HCT116 (cell line): Measurements from ENCODE around the gene SPATA3. TPM values are rescaled to one million over a fixed set of nuclear protein-coding genes. Genes with fewer than 3 reads are reported as not detected.

Source experiments
- ATAC-seq: fragments of 200-7000 bp; cut with Tn5 transposase; 2 replicates; pipeline ENCODE4 v1.9.1; 2020; ENCODE audit warnings: mild to moderate bottlenecking, moderate library complexity
- BruUV-seq: library from RNA; stranded (reverse); fragments of 400-500 nt; replicated peaks from 2 replicates; lab custom pipeline; 2021; lab: Mats Ljungman, UMichigan
- CTCF ChIA-PET: fragments of 300-600 bp; sonication (Branson Sonifier 250); formaldehyde crosslinking; loops from one replicate; lab custom pipeline; 2021; ENCODE audit warnings: antibody characterized with exemption; lab: Charles Lee
- POLR2A ChIA-PET: fragments of 300-600, 350-600 bp; sonication (Branson Sonifier 250); formaldehyde crosslinking; loops from one replicate; lab custom pipeline; 2021; ENCODE audit warnings: antibody characterized with exemption; lab: Charles Lee
- RAD21 ChIA-PET, 2 experiments: fragments of 300-600 bp; sonication (Branson Sonifier 250); formaldehyde crosslinking; loops; one replicate each; lab custom pipeline; 2023; ENCODE audit warnings: low total read pairs in 2 of 2; ENCODE audit not compliant: uncharacterized antibody in 2 of 2, unreplicated experiment in 2 of 2, low non-redundant PET in 1 of 2; lab: Charles Lee
- DNase-seq: peaks from one replicate; pipeline ENCODE4 v3.0.0-alpha.2; 2010; ENCODE audit warnings: low read depth, low spot score
- H2AFZ ChIP-seq: fragments of 200-600 bp; shearing (Covaris generic), sonication (generic); 2 replicates; pipeline ENCODE4 v1.6.1; 2017; ENCODE audit warnings: low read depth, mixed run types, mixed read lengths, antibody characterized with exemption, low read length; ENCODE audit not compliant: poor library complexity, severe bottlenecking
- H3K27ac ChIP-seq: 2 replicates; pipeline ENCODE4 v1.5.1; 2012; ENCODE audit warnings: low read depth, low read length
- H3K27me3 ChIP-seq: fragments of 200-600 bp; sonication (generic); 2 replicates; pipeline ENCODE4 v1.6.1; 2016; ENCODE audit warnings: mixed run types, low read length, mixed read lengths; ENCODE audit not compliant: insufficient read depth
- H3K36me3 ChIP-seq, 2 experiments: fragments of 200-500 bp in 1 of 2; fragments of 200-600 bp in 1 of 2; sonication (Bioruptor generic) in 1 of 2; sonication (generic) in 1 of 2; 2 replicates each; pipeline versions ENCODE4 v1.5.1 to v1.6.1; 2014 to 2016; ENCODE audit warnings: low read length in 2 of 2, inconsistent platforms in 1 of 2, mixed read lengths in 1 of 2, mixed run types in 1 of 2; ENCODE audit not compliant: insufficient read depth in 2 of 2, control insufficient read depth in 1 of 2
- H3K4me1 ChIP-seq, 2 experiments: fragments of 200-600 bp in 1 of 2; sonication (generic) in 1 of 2; 2 replicates each; pipeline versions ENCODE4 v1.5.1 to v1.6.1; 2012 to 2017; ENCODE audit warnings: low read length in 2 of 2, inconsistent platforms in 1 of 2, mild to moderate bottlenecking in 1 of 2, mixed read lengths in 1 of 2, mixed run types in 1 of 2, moderate library complexity in 1 of 2; ENCODE audit not compliant: insufficient read depth in 2 of 2, control insufficient read depth in 1 of 2
- H3K4me2 ChIP-seq: fragments of 200-600 bp; sonication (generic); 2 replicates; pipeline ENCODE4 v1.6.1; 2017; ENCODE audit warnings: mixed run types, low read length, mixed read lengths
- H3K4me3 ChIP-seq, 2 experiments: fragments of 200-600 bp in 1 of 2; sonication (generic) in 1 of 2; replicated peaks in 1 of 2; 2 replicates each; pipeline ENCODE4 v1.5.1; 2011 to 2016; ENCODE audit warnings: low read length in 2 of 2, control low read depth in 1 of 2, low read depth in 1 of 2, mild to moderate bottlenecking in 1 of 2, mixed read lengths in 1 of 2, mixed run types in 1 of 2
- H3K79me2 ChIP-seq: fragments of 200-600 bp; sonication (generic); 2 replicates; pipeline ENCODE4 v1.6.1; 2017; ENCODE audit warnings: mild to moderate bottlenecking, mixed run types, low read length, moderate library complexity, mixed read lengths; ENCODE audit not compliant: insufficient read depth
- H3K9ac ChIP-seq: fragments of 200-600 bp; sonication (generic); 2 replicates; pipeline ENCODE4 v1.6.1; 2016; ENCODE audit warnings: low read length, mixed read lengths
- H3K9me2 ChIP-seq: fragments of 200-600 bp; sonication (generic), shearing (Covaris generic); 2 replicates; pipeline ENCODE4 v1.6.1; 2017; ENCODE audit warnings: mixed run types, mild to moderate bottlenecking, moderate library complexity; ENCODE audit not compliant: insufficient read depth
- H3K9me3 ChIP-seq, 2 experiments: fragments of 200-500 bp in 1 of 2; fragments of 200-600 bp in 1 of 2; sonication (Bioruptor generic) in 1 of 2; sonication (generic) in 1 of 2; 2 replicates each; pipeline ENCODE4 v1.6.1; 2014 to 2017; ENCODE audit warnings: low read length in 2 of 2, mixed read lengths in 2 of 2, inconsistent platforms in 1 of 2, low read depth in 1 of 2, mild to moderate bottlenecking in 1 of 2, mixed run types in 1 of 2, moderate library complexity in 1 of 2; ENCODE audit not compliant: control insufficient read depth in 1 of 2, insufficient read depth in 1 of 2
- H4K20me1 ChIP-seq: fragments of 200-600 bp; sonication (generic), shearing (Covaris generic); 2 replicates; pipeline ENCODE4 v1.6.1; 2017; ENCODE audit warnings: mixed run types, mild to moderate bottlenecking, moderate library complexity; ENCODE audit not compliant: insufficient read depth
- CBX3 ChIP-seq: IDR thresholded peaks from 2 replicates; pipeline ENCODE4 v1.6.1; 2012; ENCODE audit warnings: low read depth
- ELF1 ChIP-seq: IDR thresholded peaks from 2 replicates; pipeline ENCODE4 v1.6.1; 2012; ENCODE audit warnings: low read depth, borderline replicate concordance
- EZH2 ChIP-seq: fragments of 200-600 bp; sonication (generic); IDR thresholded peaks from 2 replicates; pipeline ENCODE4 v1.6.1; 2017; ENCODE audit warnings: antibody characterized with exemption, mixed run types
- EZH2phosphoT487 ChIP-seq: fragments of 200-600 bp; IDR thresholded peaks from 2 replicates; pipeline ENCODE4 v1.6.1; 2018; ENCODE audit warnings: antibody characterized with exemption, borderline replicate concordance
- FOSL1 ChIP-seq: IDR thresholded peaks from 2 replicates; pipeline ENCODE4 v1.6.1; 2012; ENCODE audit warnings: low read depth
- JUND ChIP-seq: IDR thresholded peaks from 2 replicates; pipeline ENCODE4 v1.6.1; 2012
- POLR2A ChIP-seq: IDR thresholded peaks from 2 replicates; pipeline ENCODE4 v1.7.0; 2011; ENCODE audit warnings: borderline replicate concordance; ENCODE audit not compliant: insufficient read depth, insufficient read length; ENCODE audit errors: extremely low read depth
- POLR2AphosphoS5 ChIP-seq: IDR thresholded peaks from 2 replicates; pipeline ENCODE4 v1.6.1; 2011; ENCODE audit warnings: mild to moderate bottlenecking, low read depth, low read length, moderate library complexity
- RAD21 ChIP-seq: IDR thresholded peaks from 2 replicates; pipeline ENCODE4 v1.6.1; 2012; ENCODE audit warnings: low read depth, mild to moderate bottlenecking
- SP1 ChIP-seq: IDR thresholded peaks from 2 replicates; pipeline ENCODE4 v1.6.1; 2012; ENCODE audit warnings: low read depth
- SRF ChIP-seq: IDR thresholded peaks from 2 replicates; pipeline ENCODE4 v1.6.1; 2012; ENCODE audit warnings: low read depth
- YY1 ChIP-seq: IDR thresholded peaks from 2 replicates; pipeline ENCODE4 v1.6.1; 2011; ENCODE audit warnings: low read length, low read depth, moderate library complexity, mild to moderate bottlenecking; ENCODE audit not compliant: insufficient replicate concordance; ENCODE audit errors: extremely low read depth
- intact Hi-C: fragments of 100-400 bp; cut with micrococcal nuclease; formaldehyde crosslinking; loops from 2 replicates; pipeline ENCODE4 v1.10.0; 2022
- total RNA-seq: library from RNA; stranded (reverse); gene quantifications from one replicate; pipeline ENCODE4 v1.2.1, GENCODE V29; 2021; ENCODE audit not compliant: unreplicated experiment
- TF ChIP-seq, protein P1 (sequence below): IDR thresholded peaks from 2 replicates; pipeline ENCODE4 v1.6.1; 2012
- TF ChIP-seq, protein P2 (sequence below), 3 experiments: fragments of 200-600 bp in 1 of 3; sonication (generic) in 1 of 3; IDR thresholded peaks in 2 of 3; conservative IDR thresholded peaks in 1 of 3; 2 replicates each; pipeline ENCODE4 v1.5.1; 2012 to 2017; ENCODE audit warnings: low read depth in 2 of 3, low read length in 2 of 3, antibody characterized with exemption in 1 of 3, borderline replicate concordance in 1 of 3, control low read depth in 1 of 3, mild to moderate bottlenecking in 1 of 3, mixed read lengths in 1 of 3, mixed run types in 1 of 3, moderate library complexity in 1 of 3; ENCODE audit not compliant: insufficient read depth in 1 of 3
- TF ChIP-seq, protein P3 (sequence below): IDR thresholded peaks from 2 replicates; pipeline ENCODE4 v1.6.1; 2012

Gene SPATA3
- total RNA-seq, 1 experiment from 2014 or later = not detected

DNA sequence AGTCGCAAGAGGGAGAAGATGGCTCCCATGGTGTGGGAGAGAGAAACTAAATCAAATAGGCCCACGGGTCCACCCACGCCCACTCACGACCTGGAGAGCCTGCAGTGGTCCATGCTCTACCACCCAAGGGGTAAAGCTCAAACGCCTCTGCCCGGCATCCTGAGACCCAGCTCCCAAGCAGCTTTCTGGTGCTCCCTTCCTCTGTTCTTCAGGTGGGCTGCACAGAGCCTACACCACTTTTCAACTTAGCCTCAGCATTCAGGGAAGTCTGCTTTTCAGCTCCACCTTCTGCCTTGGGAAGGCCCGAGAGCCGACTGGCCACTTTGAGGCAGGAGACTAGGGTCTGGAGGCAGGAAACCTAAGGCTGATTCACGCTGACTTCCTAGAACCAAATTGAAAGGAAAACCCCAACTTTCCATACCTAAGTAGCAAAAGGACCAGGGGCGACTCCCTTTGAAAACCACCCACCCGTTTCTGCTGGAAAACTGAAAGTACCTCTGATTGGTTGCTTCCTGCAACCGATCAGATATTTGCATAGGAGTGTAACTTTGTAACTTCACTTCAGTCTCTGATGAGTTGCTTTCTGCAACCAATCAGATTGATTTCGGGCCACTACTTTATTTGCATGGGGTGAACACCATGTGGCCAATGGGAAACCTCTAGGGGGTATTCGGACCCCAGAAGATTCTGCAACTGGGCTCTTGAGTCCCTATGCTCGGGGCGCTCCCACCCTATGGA is 26.8 kb upstream of the SPATA3 start:
- no peaks in the 10 kb centered on the region for H3K27me3 ChIP-seq
- H3K36me3 ChIP-seq = no peaks in the 10 kb centered on the region
- CTCF ChIA-PET = no interaction called here
- intact Hi-C loops = no loop called here
- H3K4me2 ChIP-seq = no peak overlapping the region
- H4K20me1 ChIP-seq = no peaks in the 10 kb centered on the region
- POLR2A ChIA-PET = no interaction called here
- TF ChIP-seq YY1 (no peak), FOSL1 (no peak), EZH2phosphoT487 (no peak)
- TF ChIP-seq, protein P1, sequence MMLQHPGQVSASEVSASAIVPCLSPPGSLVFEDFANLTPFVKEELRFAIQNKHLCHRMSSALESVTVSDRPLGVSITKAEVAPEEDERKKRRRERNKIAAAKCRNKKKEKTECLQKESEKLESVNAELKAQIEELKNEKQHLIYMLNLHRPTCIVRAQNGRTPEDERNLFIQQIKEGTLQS = no peak
- H3K79me2 ChIP-seq = no peaks in the 10 kb centered on the region
- no peaks in the 10 kb centered on the region for H3K9me2 ChIP-seq
- H3K9ac ChIP-seq = no peak overlapping the region
- RAD21 ChIA-PET = no interaction called here
- DNase-seq = no peak
- no peak overlapping the region for H3K4me3 ChIP-seq
- no peaks in the 10 kb centered on the region for H3K9me3 ChIP-seq
- no TSS peak for BruUV-seq
- peaks cover 0 to 4% of the 10 kb centered on the region in 2 experiments; a peak in 1 of 4 replicates for H3K4me1 ChIP-seq
- no peak for ATAC-seq
- H2AFZ ChIP-seq = no peak overlapping the region
- no peak overlapping the region for H3K27ac ChIP-seq

DNA sequence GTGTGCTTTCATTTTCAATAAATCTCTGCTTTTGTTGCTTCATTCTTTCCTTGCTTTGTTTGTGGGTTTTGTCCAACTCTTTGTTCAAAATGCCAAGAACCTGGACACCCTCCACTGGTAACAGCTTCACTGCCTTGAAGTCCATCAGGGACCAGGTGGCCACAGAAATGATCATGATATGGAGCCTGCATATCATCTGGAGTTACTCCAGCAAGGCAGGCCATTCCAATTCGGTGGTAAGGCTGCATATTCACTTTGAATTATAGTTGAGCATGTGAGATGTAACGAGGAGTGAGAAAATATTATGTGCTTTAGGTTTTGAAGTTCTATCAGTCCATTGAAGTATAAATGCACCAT is 26.3 kb upstream of the SPATA3 start:
- Histone ChIP-seq H3K4me1 (peaks cover 0 to 6% of the 10 kb centered on the region in 2 experiments; a peak in 1 of 4 replicates), H4K20me1 (no peaks in the 10 kb centered on the region), H3K4me2 (no peak overlapping the region)
- CTCF ChIA-PET = no interaction called here
- ATAC-seq = no peak
- TF ChIP-seq SRF = no peak
- TF ChIP-seq, protein P1 = no peak
- TF ChIP-seq FOSL1 = no peak
- TF ChIP-seq, protein P2, sequence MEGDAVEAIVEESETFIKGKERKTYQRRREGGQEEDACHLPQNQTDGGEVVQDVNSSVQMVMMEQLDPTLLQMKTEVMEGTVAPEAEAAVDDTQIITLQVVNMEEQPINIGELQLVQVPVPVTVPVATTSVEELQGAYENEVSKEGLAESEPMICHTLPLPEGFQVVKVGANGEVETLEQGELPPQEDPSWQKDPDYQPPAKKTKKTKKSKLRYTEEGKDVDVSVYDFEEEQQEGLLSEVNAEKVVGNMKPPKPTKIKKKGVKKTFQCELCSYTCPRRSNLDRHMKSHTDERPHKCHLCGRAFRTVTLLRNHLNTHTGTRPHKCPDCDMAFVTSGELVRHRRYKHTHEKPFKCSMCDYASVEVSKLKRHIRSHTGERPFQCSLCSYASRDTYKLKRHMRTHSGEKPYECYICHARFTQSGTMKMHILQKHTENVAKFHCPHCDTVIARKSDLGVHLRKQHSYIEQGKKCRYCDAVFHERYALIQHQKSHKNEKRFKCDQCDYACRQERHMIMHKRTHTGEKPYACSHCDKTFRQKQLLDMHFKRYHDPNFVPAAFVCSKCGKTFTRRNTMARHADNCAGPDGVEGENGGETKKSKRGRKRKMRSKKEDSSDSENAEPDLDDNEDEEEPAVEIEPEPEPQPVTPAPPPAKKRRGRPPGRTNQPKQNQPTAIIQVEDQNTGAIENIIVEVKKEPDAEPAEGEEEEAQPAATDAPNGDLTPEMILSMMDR (IDR thresholded peaks at IDR 0.05 in 2 of 3, conservative IDR thresholded peaks at IDR 0.05 in 1 of 3; ENCODE audit: borderline replicate concordance in 1 of 3, insufficient read depth in 1 of 3, low read depth in 2 of 3, low read length in 2 of 3) = no peak
- TF ChIP-seq ELF1 = no peak
- TF ChIP-seq EZH2 = no peak
- TF ChIP-seq RAD21 = no peak
- TF ChIP-seq POLR2AphosphoS5 = no peak
- TF ChIP-seq CBX3 = no peak
- TF ChIP-seq EZH2phosphoT487 = no peak
- no peak for TF ChIP-seq JUND
- TF ChIP-seq, protein P3, sequence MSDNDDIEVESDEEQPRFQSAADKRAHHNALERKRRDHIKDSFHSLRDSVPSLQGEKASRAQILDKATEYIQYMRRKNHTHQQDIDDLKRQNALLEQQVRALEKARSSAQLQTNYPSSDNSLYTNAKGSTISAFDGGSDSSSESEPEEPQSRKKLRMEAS = no peak
- no peak for TF ChIP-seq SP1
- TF ChIP-seq POLR2A = no peak
- TF ChIP-seq, all 23 proteins: peak for 0
- Histone ChIP-seq H3K27me3 (no peaks in the 10 kb centered on the region), H3K79me2 (no peaks in the 10 kb centered on the region), H3K9me3 (no peaks in the 10 kb centered on the region), H3K27ac (no peak overlapping the region), H3K4me3 (no peak overlapping the region), H3K9ac (no peak overlapping the region), H3K36me3 (no peaks in the 10 kb centered on the region), H2AFZ (no peak overlapping the region), H3K9me2 (no peaks in the 10 kb centered on the region)
- BruUV-seq = no TSS peak
- POLR2A ChIA-PET = no interaction called here
- no peak for DNase-seq
- RAD21 ChIA-PET = no interaction called here
- intact Hi-C loops = no loop called here
